HG02885 (cell line): ENCODE results near the gene GSPT2.
"Not testable (repeated sequence)": the region's sequence is repeated elsewhere in the genome, so short reads cannot be mapped to it uniquely, and the experiment has no call there.

Experiments used
- ATAC-seq: cut with Tn5 transposase; IDR thresholded peaks from one replicate; pipeline ENCODE4 v1.9.1; 2021; ENCODE audit warnings: mild to moderate bottlenecking; ENCODE audit not compliant: unreplicated experiment, poor library complexity

Gene GSPT2

DNA sequence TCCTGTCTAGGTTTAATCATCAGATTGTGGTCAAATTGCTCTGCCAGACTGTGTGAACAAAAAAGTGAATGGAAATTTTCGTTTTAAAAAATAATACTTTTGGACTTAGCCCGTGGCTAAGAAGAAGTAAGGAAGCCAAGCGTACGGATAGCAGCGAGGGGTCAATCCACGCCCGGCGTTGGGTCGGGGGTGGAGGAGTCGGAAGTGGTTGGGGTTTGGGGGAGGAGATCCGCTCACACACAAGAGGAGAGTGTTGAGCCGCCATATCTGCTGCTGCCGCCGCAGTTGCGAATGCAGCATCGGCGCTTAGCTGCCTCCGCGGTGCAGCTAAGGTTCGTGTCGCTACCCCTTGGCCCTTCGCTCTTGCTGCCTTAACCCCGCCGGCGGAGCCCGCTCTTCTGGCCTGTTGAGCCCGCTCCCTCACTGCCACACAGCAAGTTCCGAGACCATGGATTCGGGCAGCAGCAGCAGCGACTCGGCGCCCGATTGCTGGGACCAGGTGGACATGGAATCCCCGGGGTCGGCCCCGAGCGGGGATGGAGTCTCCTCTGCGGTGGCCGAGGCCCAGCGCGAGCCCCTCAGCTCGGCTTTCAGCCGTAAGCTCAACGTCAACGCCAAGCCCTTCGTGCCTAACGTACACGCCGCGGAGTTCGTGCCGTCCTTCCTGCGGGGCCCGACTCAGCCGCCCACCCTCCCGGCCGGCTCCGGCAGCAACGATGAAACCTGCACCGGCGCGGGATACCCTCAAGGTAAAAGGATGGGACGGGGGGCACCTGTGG lies at the start of gene GSPT2:
Gene GSPT2 (plus strand): TSS at position 264 of the 779 bp plus-strand sequence. CDS start 185 bp downstream, at position 449.
- ATAC-seq = peak; percentile 94

GRCh38 chrX:51694254-51694653 lies 49.0 kb upstream of the GSPT2 start:
- no peak for ATAC-seq

GRCh38 chrX:51697397-51697796 lies 45.8 kb upstream of the GSPT2 start:
- no peak for ATAC-seq

DNA sequence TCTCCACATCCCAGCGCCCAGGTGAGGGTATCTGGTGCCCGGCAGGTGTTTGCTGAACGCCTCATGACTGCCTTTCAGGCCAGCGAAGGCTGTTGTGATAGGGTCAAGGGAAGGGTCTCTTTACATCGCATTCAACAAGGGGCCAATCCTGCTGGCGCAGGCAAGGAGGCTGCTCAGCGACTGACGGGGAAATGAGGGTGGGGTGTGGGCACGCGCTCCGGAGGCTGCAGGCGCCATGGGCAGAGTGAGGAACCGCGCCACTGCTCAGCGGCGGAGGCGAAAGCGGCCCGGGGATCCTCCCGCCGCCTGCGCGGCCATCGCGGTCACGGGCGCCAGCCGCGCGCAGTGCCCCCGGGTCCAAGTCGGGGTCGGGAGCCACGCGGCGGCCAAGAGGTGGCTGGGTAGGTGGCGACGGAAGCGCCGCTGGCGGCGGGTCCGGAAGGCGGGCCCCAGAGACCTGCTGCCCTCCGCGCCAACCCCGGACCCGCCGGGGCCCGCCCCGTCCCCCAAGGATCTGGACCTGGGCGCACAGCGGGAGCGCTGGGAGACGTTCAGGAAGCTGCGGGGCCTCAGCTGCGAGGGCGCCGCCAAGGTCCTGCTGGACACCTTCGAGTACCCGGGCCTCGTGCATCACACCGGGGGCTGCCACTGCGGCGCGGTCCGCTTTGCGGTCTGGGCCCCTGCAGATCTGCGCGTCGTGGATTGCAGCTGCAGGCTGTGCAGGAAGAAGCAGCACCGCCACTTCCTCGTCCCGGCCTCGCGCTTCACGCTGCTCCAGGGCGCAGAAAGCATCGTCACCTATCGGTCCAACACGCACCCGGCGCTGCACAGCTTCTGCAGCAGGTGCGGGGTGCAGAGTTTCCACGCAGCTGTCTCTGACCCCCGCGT lies 32.7 kb upstream of the GSPT2 start, which contains the start of gene CENPVL1:
Gene CENPVL1 (plus strand): TSS at position 236 of the 888 bp plus-strand sequence. CDS start 0 bp downstream, at position 236.
- ATAC-seq = not testable (repeated sequence)

DNA sequence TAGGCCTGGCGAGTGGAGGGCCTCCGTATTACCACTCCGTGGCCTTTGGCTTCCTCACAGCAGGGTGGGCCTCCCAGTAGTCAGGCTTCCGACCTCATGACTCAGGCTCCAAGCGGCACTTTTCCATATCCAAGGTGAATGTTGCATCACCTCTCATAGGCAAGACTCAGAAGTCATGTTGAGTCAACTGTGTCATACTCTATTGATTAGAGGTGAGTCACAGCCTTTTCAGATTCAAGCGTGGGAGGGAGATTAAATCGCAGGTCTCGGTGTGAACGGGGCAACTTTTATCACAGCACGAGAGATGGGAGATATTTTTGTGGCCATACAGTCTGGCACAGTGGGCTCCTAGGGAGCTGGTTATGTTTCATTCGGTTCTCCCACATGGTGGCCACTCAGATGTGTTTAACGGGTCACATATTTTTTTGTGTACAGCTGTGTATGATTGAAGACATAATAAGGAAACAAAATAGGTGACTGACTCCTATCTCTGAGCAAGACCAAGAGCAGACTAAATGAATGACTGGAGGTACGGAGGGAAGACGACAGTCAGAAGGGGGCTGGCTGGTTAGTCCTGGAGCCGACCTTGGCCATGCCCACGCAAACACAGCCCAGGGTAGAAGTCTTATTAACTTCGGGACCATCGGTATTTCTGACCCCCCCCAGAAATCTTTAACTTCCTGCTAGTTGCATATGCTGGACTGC lies 30.1 kb upstream of the GSPT2 start:
- ATAC-seq = not testable (repeated sequence)

DNA sequence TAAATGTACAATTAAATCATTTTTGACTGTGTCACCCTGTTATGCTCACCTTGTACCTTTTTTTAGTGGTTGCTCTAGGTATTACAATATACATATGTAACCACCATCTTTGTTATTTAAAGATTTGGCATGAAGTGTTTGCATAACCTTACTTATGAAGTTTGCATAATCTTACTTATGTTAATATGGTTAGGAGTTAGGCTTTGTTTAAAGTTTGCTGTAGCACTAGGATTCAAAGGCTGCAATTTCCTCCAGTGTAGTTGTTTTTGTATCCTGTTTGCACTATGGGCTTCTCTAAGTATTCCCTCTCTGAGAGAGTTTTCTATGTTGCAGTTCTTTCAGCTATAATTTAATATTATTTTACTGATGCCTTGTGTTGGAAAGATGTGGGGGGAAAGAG lies 15.0 kb upstream of the GSPT2 start:
- no peak for ATAC-seq

DNA sequence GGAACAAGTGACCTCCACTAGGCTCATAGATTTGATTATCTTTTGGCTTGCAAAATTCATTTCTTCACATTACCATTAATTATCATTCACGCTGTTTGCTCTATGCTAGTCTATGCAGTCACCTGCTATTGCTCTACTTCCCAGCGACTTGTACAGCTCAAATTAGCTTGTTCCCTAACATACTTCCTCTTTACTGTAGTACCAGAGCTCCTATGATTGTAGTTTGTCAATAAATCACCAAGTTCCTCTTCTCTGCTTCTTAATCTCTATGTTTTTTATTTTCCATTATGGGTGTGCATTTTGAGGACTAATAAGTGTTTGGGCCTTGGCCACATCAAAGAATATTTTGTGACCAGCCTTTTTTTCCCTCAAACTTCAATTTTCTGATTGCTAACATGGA lies 6.2 kb upstream of the GSPT2 start:
- no peak for ATAC-seq

- no peak for ATAC-seq
These were observed 656 bp upstream of the GSPT2 start for GRCh38 chrX:51742586-51742985.

- no peak for ATAC-seq
These were observed 4.4 kb downstream of the GSPT2 start for GRCh38 chrX:51747671-51748070.

GRCh38 chrX:51759055-51759839 lies 16.0 kb downstream of the GSPT2 start:
- ATAC-seq = no peak

DNA sequence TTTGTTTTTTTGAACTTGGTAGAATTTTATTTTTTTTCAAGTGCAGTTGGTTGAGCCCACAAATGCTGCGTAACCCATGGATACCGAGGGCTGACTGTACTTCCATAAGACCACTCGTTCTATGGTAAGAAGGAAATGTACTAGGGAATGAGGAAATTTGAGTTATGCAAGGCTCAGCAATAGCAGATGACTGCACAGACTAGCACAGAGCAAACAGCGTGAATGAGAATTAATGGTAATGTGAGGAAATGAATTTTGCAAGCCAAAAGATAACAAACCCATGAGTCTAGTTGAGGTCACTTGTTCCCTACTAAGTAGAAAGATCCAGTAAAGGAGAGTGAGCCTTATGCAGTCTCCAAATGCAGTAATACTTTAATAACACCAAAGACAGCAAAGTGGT lies 17.4 kb downstream of the GSPT2 start:
- no peak for ATAC-seq

- ATAC-seq = no peak
These were observed 23.3 kb downstream of the GSPT2 start for GRCh38 chrX:51766546-51766945.

GRCh38 chrX:51776851-51777250 lies 33.6 kb downstream of the GSPT2 start:
- ATAC-seq = no peak

- ATAC-seq = no peak
These were observed 36.1 kb downstream of the GSPT2 start for GRCh38 chrX:51779306-51779705.

- peak; percentile 58 for ATAC-seq
These were observed 51.9 kb downstream of the GSPT2 start for GRCh38 chrX:51795136-51795535.
